HEK293 (cell line): ENCODE results near the gene PTGES3L.

ENCODE experiments used
- KLF16 ChIP-seq: fragments of 450-650 bp; formaldehyde crosslinking; IDR thresholded peaks from 2 replicates; pipeline ENCODE4 v1.5.1; 2017; ENCODE audit warnings: missing biosample characterization, missing genetic modification characterization
- KLF9 ChIP-seq: fragments of 450-650 bp; formaldehyde crosslinking; IDR thresholded peaks from 2 replicates; pipeline ENCODE4 v1.5.1; 2016; ENCODE audit warnings: missing biosample characterization, missing genetic modification characterization, low read depth
- MZF1 ChIP-seq: fragments of 450-650 bp; formaldehyde crosslinking; IDR thresholded peaks from 2 replicates; pipeline ENCODE4 v1.5.1; 2017; ENCODE audit warnings: missing biosample characterization, missing genetic modification characterization, borderline replicate concordance
- WT1 ChIP-seq: fragments of 450-650 bp; formaldehyde crosslinking; IDR thresholded peaks from 2 replicates; pipeline ENCODE4 v1.5.1; 2016; ENCODE audit warnings: missing biosample characterization, missing genetic modification characterization
- YY1 ChIP-seq: fragments of 450-650 bp; formaldehyde crosslinking; IDR thresholded peaks from 2 replicates; pipeline ENCODE4 v1.5.1; 2018; ENCODE audit warnings: missing biosample characterization, missing genetic modification characterization
- ZBTB8A ChIP-seq: fragments of 450-650 bp; formaldehyde crosslinking; IDR thresholded peaks from 2 replicates; pipeline ENCODE4 v1.5.1; 2016; ENCODE audit warnings: missing biosample characterization, missing genetic modification characterization
- ZIC2 ChIP-seq: fragments of 450-650 bp; formaldehyde crosslinking; IDR thresholded peaks from 2 replicates; pipeline ENCODE4 v1.5.1; 2016; ENCODE audit warnings: missing biosample characterization, missing genetic modification characterization
- ZNF10 ChIP-seq: fragments of 450-650 bp; formaldehyde crosslinking; IDR thresholded peaks from 2 replicates; pipeline ENCODE4 v1.5.1; 2017; ENCODE audit warnings: missing biosample characterization, missing genetic modification characterization
- ZNF138 ChIP-seq: fragments of 450-650 bp; formaldehyde crosslinking; IDR thresholded peaks from 2 replicates; pipeline ENCODE4 v1.5.1; 2016; ENCODE audit warnings: missing biosample characterization, missing genetic modification characterization, borderline replicate concordance
- ZNF202 ChIP-seq: fragments of 450-650 bp; formaldehyde crosslinking; IDR thresholded peaks from 2 replicates; pipeline ENCODE4 v1.5.1; 2016; ENCODE audit warnings: missing biosample characterization, missing genetic modification characterization, borderline replicate concordance
- ZNF292 ChIP-seq: fragments of 450-650 bp; formaldehyde crosslinking; IDR thresholded peaks from 2 replicates; pipeline ENCODE4 v1.5.1; 2016; ENCODE audit warnings: low read depth, missing biosample characterization, missing genetic modification characterization, borderline replicate concordance
- ZNF324 ChIP-seq: fragments of 450-650 bp; formaldehyde crosslinking; IDR thresholded peaks from 2 replicates; pipeline ENCODE4 v1.5.1; 2016; ENCODE audit warnings: missing biosample characterization, missing genetic modification characterization
- ZNF341 ChIP-seq: fragments of 450-650 bp; formaldehyde crosslinking; IDR thresholded peaks from 2 replicates; pipeline ENCODE4; 2016; ENCODE audit warnings: low read depth, missing biosample characterization, missing genetic modification characterization
- ZNF394 ChIP-seq: fragments of 450-650 bp; formaldehyde crosslinking; IDR thresholded peaks from 2 replicates; pipeline ENCODE4 v1.5.1; 2016; ENCODE audit warnings: missing biosample characterization, missing genetic modification characterization, mild to moderate bottlenecking, moderate library complexity, borderline replicate concordance
- ZNF530 ChIP-seq: fragments of 450-650 bp; formaldehyde crosslinking; IDR thresholded peaks from 2 replicates; pipeline ENCODE4 v1.5.1; 2016; ENCODE audit warnings: low read depth, missing biosample characterization, missing genetic modification characterization
- ZNF776 ChIP-seq: fragments of 450-650 bp; formaldehyde crosslinking; IDR thresholded peaks from 2 replicates; pipeline ENCODE4 v1.5.0; 2017; ENCODE audit warnings: missing biosample characterization, missing genetic modification characterization, borderline replicate concordance
- TF ChIP-seq, protein P1 (sequence below): fragments of 450-650 bp; formaldehyde crosslinking; IDR thresholded peaks from 2 replicates; pipeline ENCODE4 v1.5.1; 2016; ENCODE audit warnings: missing biosample characterization, missing genetic modification characterization
- TF ChIP-seq, protein P2 (sequence below): fragments of 450-650 bp; formaldehyde crosslinking; IDR thresholded peaks from 2 replicates; pipeline ENCODE4 v1.5.1; 2017; ENCODE audit warnings: missing biosample characterization, missing genetic modification characterization
- TF ChIP-seq, protein P3 (sequence below): fragments of 450-650 bp; formaldehyde crosslinking; IDR thresholded peaks from 2 replicates; pipeline ENCODE4 v1.5.1; 2016; ENCODE audit warnings: missing biosample characterization, missing genetic modification characterization
- TF ChIP-seq, protein P4 (sequence below): fragments of 450-650 bp; IDR thresholded peaks from 2 replicates; pipeline ENCODE4 v1.5.1; 2018; ENCODE audit warnings: missing biosample characterization, missing genetic modification characterization
- TF ChIP-seq, protein P5 (sequence below): fragments of 450-650 bp; formaldehyde crosslinking; IDR thresholded peaks from 2 replicates; pipeline ENCODE4 v1.5.1; 2016; ENCODE audit warnings: missing biosample characterization, missing genetic modification characterization

Gene PTGES3L

DNA sequence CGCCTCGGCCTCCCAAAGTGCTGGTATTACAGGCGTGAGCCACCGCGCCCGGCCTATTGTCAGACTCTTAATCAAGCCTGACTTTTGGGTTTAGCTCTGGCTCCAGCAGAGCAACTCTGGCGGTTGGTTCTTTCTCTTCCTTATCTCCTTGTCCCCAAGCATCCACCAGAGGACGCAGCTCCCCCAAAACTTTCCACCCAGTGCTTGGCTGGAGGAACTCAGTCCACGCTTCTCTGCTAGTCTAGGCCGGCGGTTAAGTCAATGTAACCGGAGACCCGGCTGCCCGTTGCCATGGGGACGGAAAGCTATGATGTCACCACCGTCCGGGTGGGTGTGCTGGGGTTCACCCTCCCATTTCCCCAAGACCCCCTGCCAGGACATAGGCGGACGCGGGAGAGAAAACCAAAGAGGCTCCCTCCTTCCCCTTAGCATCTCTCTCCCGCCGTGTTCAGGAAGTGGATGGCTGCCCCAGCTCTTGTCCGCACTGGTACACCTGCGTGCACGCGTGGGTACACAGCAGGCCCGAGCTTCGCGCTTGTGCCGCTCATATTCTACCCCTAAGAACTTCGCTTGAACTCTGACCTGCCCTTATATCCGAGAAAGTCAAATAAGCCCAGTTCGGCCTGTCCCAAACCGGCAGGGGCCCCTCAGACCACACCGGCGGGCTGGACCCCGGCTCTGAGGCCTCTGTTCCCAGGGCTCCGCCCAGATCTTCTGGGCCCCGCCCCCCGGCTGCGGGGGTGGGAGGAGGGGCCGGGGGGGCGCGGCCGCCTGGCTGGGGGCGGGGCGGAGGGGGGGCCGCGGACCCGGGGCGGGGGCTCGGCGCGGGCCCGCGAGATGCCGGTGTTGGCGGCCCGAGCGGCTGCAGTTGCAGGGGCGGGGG lies 44.8 kb upstream of the PTGES3L start, which contains the start of gene RND2 (continued):
- TF ChIP-seq ZNF10 (tag by site-specific recombination), result no peak
- TF ChIP-seq ZNF138 (tag by site-specific recombination), result no peak
- no peak for TF ChIP-seq ZNF776
- TF ChIP-seq ZNF324 (tag by site-specific recombination), result peak; percentile 94
- TF ChIP-seq, protein P1, sequence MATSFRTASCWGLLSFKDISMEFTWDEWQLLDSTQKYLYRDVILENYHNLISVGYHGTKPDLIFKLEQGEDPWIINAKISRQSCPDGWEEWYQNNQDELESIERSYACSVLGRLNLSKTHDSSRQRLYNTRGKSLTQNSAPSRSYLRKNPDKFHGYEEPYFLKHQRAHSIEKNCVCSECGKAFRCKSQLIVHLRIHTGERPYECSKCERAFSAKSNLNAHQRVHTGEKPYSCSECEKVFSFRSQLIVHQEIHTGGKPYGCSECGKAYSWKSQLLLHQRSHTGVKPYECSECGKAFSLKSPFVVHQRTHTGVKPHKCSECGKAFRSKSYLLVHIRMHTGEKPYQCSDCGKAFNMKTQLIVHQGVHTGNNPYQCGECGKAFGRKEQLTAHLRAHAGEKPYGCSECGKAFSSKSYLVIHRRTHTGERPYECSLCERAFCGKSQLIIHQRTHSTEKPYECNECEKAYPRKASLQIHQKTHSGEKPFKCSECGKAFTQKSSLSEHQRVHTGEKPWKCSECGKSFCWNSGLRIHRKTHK (tag by site-specific recombination), result no peak
- no peak for TF ChIP-seq ZNF292 (tag by site-specific recombination)
- TF ChIP-seq, protein P2, sequence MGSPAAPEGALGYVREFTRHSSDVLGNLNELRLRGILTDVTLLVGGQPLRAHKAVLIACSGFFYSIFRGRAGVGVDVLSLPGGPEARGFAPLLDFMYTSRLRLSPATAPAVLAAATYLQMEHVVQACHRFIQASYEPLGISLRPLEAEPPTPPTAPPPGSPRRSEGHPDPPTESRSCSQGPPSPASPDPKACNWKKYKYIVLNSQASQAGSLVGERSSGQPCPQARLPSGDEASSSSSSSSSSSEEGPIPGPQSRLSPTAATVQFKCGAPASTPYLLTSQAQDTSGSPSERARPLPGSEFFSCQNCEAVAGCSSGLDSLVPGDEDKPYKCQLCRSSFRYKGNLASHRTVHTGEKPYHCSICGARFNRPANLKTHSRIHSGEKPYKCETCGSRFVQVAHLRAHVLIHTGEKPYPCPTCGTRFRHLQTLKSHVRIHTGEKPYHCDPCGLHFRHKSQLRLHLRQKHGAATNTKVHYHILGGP (tag by site-specific recombination), result no peak
- TF ChIP-seq ZBTB8A (tag by site-specific recombination), result 0 out of 2 replicates have a peak, but pooled peaks have one; percentile 25
- 0 out of 2 replicates have a peak, but pooled peaks have one; percentile 13 for TF ChIP-seq YY1 (tag by site-specific recombination)
- TF ChIP-seq, protein P3, sequence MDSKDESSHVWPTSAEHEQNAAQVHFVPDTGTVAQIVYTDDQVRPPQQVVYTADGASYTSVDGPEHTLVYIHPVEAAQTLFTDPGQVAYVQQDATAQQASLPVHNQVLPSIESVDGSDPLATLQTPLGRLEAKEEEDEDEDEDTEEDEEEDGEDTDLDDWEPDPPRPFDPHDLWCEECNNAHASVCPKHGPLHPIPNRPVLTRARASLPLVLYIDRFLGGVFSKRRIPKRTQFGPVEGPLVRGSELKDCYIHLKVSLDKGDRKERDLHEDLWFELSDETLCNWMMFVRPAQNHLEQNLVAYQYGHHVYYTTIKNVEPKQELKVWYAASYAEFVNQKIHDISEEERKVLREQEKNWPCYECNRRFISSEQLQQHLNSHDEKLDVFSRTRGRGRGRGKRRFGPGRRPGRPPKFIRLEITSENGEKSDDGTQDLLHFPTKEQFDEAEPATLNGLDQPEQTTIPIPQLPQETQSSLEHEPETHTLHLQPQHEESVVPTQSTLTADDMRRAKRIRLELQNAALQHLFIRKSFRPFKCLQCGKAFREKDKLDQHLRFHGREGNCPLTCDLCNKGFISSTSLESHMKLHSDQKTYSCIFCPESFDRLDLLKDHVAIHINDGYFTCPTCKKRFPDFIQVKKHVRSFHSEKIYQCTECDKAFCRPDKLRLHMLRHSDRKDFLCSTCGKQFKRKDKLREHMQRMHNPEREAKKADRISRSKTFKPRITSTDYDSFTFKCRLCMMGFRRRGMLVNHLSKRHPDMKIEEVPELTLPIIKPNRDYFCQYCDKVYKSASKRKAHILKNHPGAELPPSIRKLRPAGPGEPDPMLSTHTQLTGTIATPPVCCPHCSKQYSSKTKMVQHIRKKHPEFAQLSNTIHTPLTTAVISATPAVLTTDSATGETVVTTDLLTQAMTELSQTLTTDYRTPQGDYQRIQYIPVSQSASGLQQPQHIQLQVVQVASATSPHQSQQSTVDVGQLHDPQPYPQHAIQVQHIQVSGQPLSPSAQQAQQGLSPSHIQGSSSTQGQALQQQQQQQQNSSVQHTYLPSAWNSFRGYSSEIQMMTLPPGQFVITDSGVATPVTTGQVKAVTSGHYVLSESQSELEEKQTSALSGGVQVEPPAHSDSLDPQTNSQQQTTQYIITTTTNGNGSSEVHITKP (tag by site-specific recombination), result peak; percentile 60
- TF ChIP-seq ZNF394 (tag by site-specific recombination), result peak; percentile 73
- TF ChIP-seq ZNF341 (tag by site-specific recombination), result peak; percentile 76
- TF ChIP-seq, protein P4, sequence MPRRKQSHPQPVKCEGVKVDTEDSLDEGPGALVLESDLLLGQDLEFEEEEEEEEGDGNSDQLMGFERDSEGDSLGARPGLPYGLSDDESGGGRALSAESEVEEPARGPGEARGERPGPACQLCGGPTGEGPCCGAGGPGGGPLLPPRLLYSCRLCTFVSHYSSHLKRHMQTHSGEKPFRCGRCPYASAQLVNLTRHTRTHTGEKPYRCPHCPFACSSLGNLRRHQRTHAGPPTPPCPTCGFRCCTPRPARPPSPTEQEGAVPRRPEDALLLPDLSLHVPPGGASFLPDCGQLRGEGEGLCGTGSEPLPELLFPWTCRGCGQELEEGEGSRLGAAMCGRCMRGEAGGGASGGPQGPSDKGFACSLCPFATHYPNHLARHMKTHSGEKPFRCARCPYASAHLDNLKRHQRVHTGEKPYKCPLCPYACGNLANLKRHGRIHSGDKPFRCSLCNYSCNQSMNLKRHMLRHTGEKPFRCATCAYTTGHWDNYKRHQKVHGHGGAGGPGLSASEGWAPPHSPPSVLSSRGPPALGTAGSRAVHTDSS, result 0 out of 2 replicates have a peak, but pooled peaks have one; percentile 29
- peak; percentile 91 for TF ChIP-seq KLF9
- no peak for TF ChIP-seq ZNF202 (tag by site-specific recombination)
- no peak for TF ChIP-seq ZNF530 (tag by site-specific recombination)
- TF ChIP-seq MZF1, result no peak
- TF ChIP-seq, protein P5, sequence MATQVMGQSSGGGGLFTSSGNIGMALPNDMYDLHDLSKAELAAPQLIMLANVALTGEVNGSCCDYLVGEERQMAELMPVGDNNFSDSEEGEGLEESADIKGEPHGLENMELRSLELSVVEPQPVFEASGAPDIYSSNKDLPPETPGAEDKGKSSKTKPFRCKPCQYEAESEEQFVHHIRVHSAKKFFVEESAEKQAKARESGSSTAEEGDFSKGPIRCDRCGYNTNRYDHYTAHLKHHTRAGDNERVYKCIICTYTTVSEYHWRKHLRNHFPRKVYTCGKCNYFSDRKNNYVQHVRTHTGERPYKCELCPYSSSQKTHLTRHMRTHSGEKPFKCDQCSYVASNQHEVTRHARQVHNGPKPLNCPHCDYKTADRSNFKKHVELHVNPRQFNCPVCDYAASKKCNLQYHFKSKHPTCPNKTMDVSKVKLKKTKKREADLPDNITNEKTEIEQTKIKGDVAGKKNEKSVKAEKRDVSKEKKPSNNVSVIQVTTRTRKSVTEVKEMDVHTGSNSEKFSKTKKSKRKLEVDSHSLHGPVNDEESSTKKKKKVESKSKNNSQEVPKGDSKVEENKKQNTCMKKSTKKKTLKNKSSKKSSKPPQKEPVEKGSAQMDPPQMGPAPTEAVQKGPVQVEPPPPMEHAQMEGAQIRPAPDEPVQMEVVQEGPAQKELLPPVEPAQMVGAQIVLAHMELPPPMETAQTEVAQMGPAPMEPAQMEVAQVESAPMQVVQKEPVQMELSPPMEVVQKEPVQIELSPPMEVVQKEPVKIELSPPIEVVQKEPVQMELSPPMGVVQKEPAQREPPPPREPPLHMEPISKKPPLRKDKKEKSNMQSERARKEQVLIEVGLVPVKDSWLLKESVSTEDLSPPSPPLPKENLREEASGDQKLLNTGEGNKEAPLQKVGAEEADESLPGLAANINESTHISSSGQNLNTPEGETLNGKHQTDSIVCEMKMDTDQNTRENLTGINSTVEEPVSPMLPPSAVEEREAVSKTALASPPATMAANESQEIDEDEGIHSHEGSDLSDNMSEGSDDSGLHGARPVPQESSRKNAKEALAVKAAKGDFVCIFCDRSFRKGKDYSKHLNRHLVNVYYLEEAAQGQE (tag by site-specific recombination), result peak; percentile 24; the same call in 1 of the 2 replicates
- TF ChIP-seq ZIC2, result peak; percentile 73
- peak; percentile 75 for TF ChIP-seq WT1 (tag by site-specific recombination)
- TF ChIP-seq KLF16 (tag by site-specific recombination), result 0 out of 2 replicates have a peak, but pooled peaks have one; percentile 46
